GM12878 (cell line): ENCODE results near the gene UGT2A3. TPM values are rescaled to one million over a fixed set of nuclear protein-coding genes. Genes with fewer than 3 reads are reported as not detected.

Experiments
- ATAC-seq: fragments of 200-7000 bp; cut with Tn5 transposase; 3 replicates; pipeline ENCODE4 v1.9.1; 2020; ENCODE audit warnings: mild to moderate bottlenecking, moderate library complexity
- BruUV-seq: library from RNA; stranded (reverse); fragments of 400-500 nt; replicated peaks from 2 replicates; lab custom pipeline; 2021; lab: Mats Ljungman, UMichigan
- CTCF ChIA-PET: fragments of 300-600 bp; sonication (Branson Sonifier 250); formaldehyde crosslinking; extraction: SDS; loops from one replicate; lab custom pipeline; 2021; ENCODE audit warnings: inconsistent platforms; lab: Yijun Ruan, JAX
- POLR2A ChIA-PET: fragments of 350-600 bp; formaldehyde crosslinking; extraction: SDS; loops from one replicate; lab custom pipeline; 2021; ENCODE audit warnings: inconsistent platforms; lab: Charles Lee
- RAD21 ChIA-PET: fragments of 300-600 bp; sonication (Branson Sonifier 250); formaldehyde crosslinking; loops from one replicate; lab custom pipeline; 2023; ENCODE audit warnings: antibody characterized with exemption; ENCODE audit not compliant: unreplicated experiment; lab: Charles Lee
- SMC1A ChIA-PET: fragments of 300-600 bp; sonication (Branson Sonifier 250); formaldehyde crosslinking; loops from one replicate; lab custom pipeline; 2023; ENCODE audit not compliant: unreplicated experiment, uncharacterized antibody; lab: Charles Lee
- DNase-seq: peaks from one replicate; pipeline ENCODE4 v3.0.0-alpha.2; 2011; ENCODE audit warnings: low read depth, low spot score
- FAIRE-seq: peaks from 3 replicates; lab custom pipeline; 2011; peaks lifted over from hg19 to GRCh38; lab: Jason Lieb, UNC
- H2AFZ ChIP-seq: 2 replicates; pipeline ENCODE4 v1.6.0; 2011; ENCODE audit warnings: low read depth, low read length, control low read depth; ENCODE audit not compliant: control insufficient read depth
- H3K27ac ChIP-seq: 2 replicates; pipeline ENCODE4 v1.5.1; 2011; ENCODE audit warnings: control low read depth; ENCODE audit not compliant: control insufficient read depth, insufficient read depth
- H3K27me3 ChIP-seq, 2 experiments: replicated peaks in 1 of 2; 2 replicates each; pipeline versions ENCODE4 v1.6.0 to v1.6.1; 2011; ENCODE audit warnings: low read length in 1 of 2; ENCODE audit not compliant: control insufficient read depth in 2 of 2, insufficient read depth in 2 of 2
- H3K36me3 ChIP-seq, 2 experiments: 2 replicates each; pipeline ENCODE4 v1.5.1; 2011; ENCODE audit warnings: low read length in 1 of 2; ENCODE audit not compliant: control insufficient read depth in 2 of 2, insufficient read depth in 2 of 2
- H3K4me1 ChIP-seq: 2 replicates; pipeline ENCODE4 v1.6.1; 2011; ENCODE audit warnings: mild to moderate bottlenecking, low read length, moderate library complexity, mixed read lengths; ENCODE audit not compliant: control insufficient read depth, insufficient read depth
- H3K4me2 ChIP-seq: 2 replicates; pipeline ENCODE4 v1.6.0; 2011; ENCODE audit warnings: control low read depth; ENCODE audit not compliant: control insufficient read depth, insufficient read depth
- H3K4me3 ChIP-seq: fragments of 200-600 bp; sonication (generic); 2 replicates; pipeline ENCODE4 v1.5.1; 2016
- H3K79me2 ChIP-seq: 2 replicates; pipeline ENCODE4 v1.6.0; 2011; ENCODE audit warnings: low read length; ENCODE audit not compliant: control insufficient read depth, insufficient read depth
- H3K9ac ChIP-seq: 2 replicates; pipeline ENCODE4 v1.8.0; 2011; ENCODE audit warnings: low read length, control low read depth, mixed read lengths; ENCODE audit not compliant: control insufficient read depth, insufficient read depth
- H3K9me3 ChIP-seq: replicated peaks from 3 replicates; pipeline ENCODE4 v1.5.1; 2011; ENCODE audit warnings: mild to moderate bottlenecking, low read length; ENCODE audit not compliant: control insufficient read depth, insufficient read depth
- H4K20me1 ChIP-seq: 2 replicates; pipeline ENCODE4 v1.6.0; 2011; ENCODE audit not compliant: control insufficient read depth, insufficient read depth
- BHLHE40 ChIP-seq, 2 experiments: fragments of 450-650 bp in 1 of 2; IDR thresholded peaks; 2 replicates each; pipeline ENCODE4 v1.6.1; 2011 to 2017; ENCODE audit warnings: low read depth in 2 of 2, borderline replicate concordance in 1 of 2, improper control_type of control experiment in 1 of 2, low read length in 1 of 2, mild to moderate bottlenecking in 1 of 2
- CBX5 ChIP-seq: sonication (generic); IDR thresholded peaks from 2 replicates; pipeline ENCODE4 v1.6.1; 2016; ENCODE audit warnings: low read depth, moderate library complexity, mild to moderate bottlenecking, inconsistent platforms
- CEBPB ChIP-seq, 2 experiments: fragments of 150-350 bp in 1 of 2; IDR thresholded peaks; 2 replicates each; pipeline ENCODE4 v1.6.1; 2012 to 2014; ENCODE audit warnings: low read depth in 2 of 2, low read length in 2 of 2, borderline replicate concordance in 1 of 2, inconsistent platforms in 1 of 2
- CHD1 ChIP-seq: IDR thresholded peaks from 2 replicates; pipeline ENCODE4 v1.6.1; 2012; ENCODE audit warnings: low read depth, low read length, improper control_type of control experiment
- FOXK2 ChIP-seq: fragments of 450-650 bp; IDR thresholded peaks from 2 replicates; pipeline ENCODE4 v1.6.1; 2017; ENCODE audit warnings: mild to moderate bottlenecking, moderate library complexity
- GABPA ChIP-seq: IDR thresholded peaks from 2 replicates; pipeline ENCODE4 v1.6.1; 2014; ENCODE audit warnings: antibody characterized with exemption, low read depth, mild to moderate bottlenecking, inconsistent platforms
- HDAC6 ChIP-seq: fragments of 200-600 bp; sonication (generic); IDR thresholded peaks from one replicate; pipeline ENCODE4 v1.8.0; 2017; ENCODE audit warnings: antibody characterized with exemption; ENCODE audit not compliant: unreplicated experiment
- HDGF ChIP-seq: fragments of 450-650 bp; IDR thresholded peaks from 2 replicates; pipeline ENCODE4 v1.6.1; 2016; ENCODE audit warnings: antibody characterized with exemption
- IRF4 ChIP-seq: IDR thresholded peaks from 2 replicates; pipeline ENCODE4 v1.6.1; 2011; ENCODE audit warnings: low read depth, low read length
- POU2F2 ChIP-seq: IDR thresholded peaks from 3 replicates; pipeline ENCODE4 v1.6.1; 2011; ENCODE audit warnings: low read depth, mild to moderate bottlenecking, low read length, borderline replicate concordance
- RAD51 ChIP-seq: fragments of 450-650 bp; IDR thresholded peaks from 2 replicates; pipeline ENCODE4 v1.6.1; 2016; ENCODE audit warnings: moderate library complexity, mild to moderate bottlenecking, inconsistent platforms
- RBBP5 ChIP-seq: fragments of 200-600 bp; sonication (generic); conservative IDR thresholded peaks from 2 replicates; pipeline ENCODE4 v1.6.1; 2016
- SMC3 ChIP-seq: IDR thresholded peaks from 2 replicates; pipeline ENCODE4 v1.6.1; 2011; ENCODE audit warnings: low read length, improper control_type of control experiment, borderline replicate concordance
- SREBF1 ChIP-seq: IDR thresholded peaks from 2 replicates; pipeline ENCODE4 v1.6.1; 2012; ENCODE audit warnings: mild to moderate bottlenecking, low read length
- TCF7 ChIP-seq: IDR thresholded peaks from 2 replicates; pipeline ENCODE4 v1.6.1; 2014; ENCODE audit warnings: antibody characterized with exemption, borderline replicate concordance
- WGBS: methylation state at CpG from one replicate; pipeline ENCODE4 v1.1.6; 2016; ENCODE audit warnings: low lambda C conversion rate; ENCODE audit not compliant: insufficient replicate concordance, insufficient coverage; ENCODE audit errors: missing lambda C conversion rate; 5-methylcytosine and 5-hydroxymethylcytosine counted together
- in situ Hi-C: fragments of 300-500 bp; cut with MboI; formaldehyde crosslinking; loops from 9 replicates; pipeline ENCODE4 v1.14.3; 2018; ENCODE audit warnings: mixed read lengths
- intact Hi-C: fragments of 100-400 bp; cut with micrococcal nuclease; formaldehyde crosslinking; loops from one replicate; pipeline ENCODE4 v1.14.2; 2022; ENCODE audit not compliant: unreplicated experiment
- polyA plus RNA-seq, 11 experiments: library from polyadenylated mRNA; depleted of rRNA in 4 of 11; unstranded in 6 of 11; stranded (reverse) in 5 of 11; fragments of >200 nt; fragmentation: Nextera tagmentation in 4 of 11; fragmentation: Illumina TruSeq in 1 of 11; extraction: Ambion mirVana in 4 of 11; extraction: Trizol in 1 of 11; gene quantifications; 1 replicate in 1 of 11; 2 replicates in 10 of 11; pipeline versions ENCODE4 v1.2.1 to v1.2.3, GENCODE V29; 2011 to 2016; ENCODE audit warnings: inconsistent platforms in 2 of 11, missing spikeins in 2 of 11, low read depth in 1 of 11
- total RNA-seq, 4 experiments: library from RNA; depleted of rRNA in 3 of 4; stranded (reverse); fragments of >200 nt in 3 of 4; fragmentation: Illumina TruSeq in 1 of 4; extraction: Trizol in 1 of 4; gene quantifications; 2 replicates each; pipeline versions ENCODE4 v1.2.1 to v1.2.3, GENCODE V29; 2013 to 2021
- TF ChIP-seq, protein P1 (sequence below): fragments of 150-350 bp; IDR thresholded peaks from 2 replicates; pipeline ENCODE4 v1.6.1; 2014; ENCODE audit warnings: mild to moderate bottlenecking, low read depth, low read length
- TF ChIP-seq, protein P2 (sequence below): fragments of 450-650 bp; formaldehyde crosslinking; IDR thresholded peaks from 2 replicates; pipeline ENCODE4 v1.5.0; 2022; ENCODE audit warnings: mild to moderate bottlenecking, missing genetic modification characterization
- TF ChIP-seq, protein P3 (sequence below): fragments of 450-650 bp; IDR thresholded peaks from 2 replicates; pipeline ENCODE4 v1.6.1; 2017; ENCODE audit warnings: low read depth, mild to moderate bottlenecking, moderate library complexity
- TF ChIP-seq, protein P4 (sequence below): IDR thresholded peaks from 2 replicates; pipeline ENCODE4 v1.6.1; 2012; ENCODE audit warnings: low read depth, low read length, improper control_type of control experiment

UGT2A3 gene
- total and polyA plus RNA-seq, 10 of the 15 experiments (the other 5 are each of a cell fraction or from before 2014, with no cell fraction given), result 0.04 to 0.18 (median 0.09) TPM; not detected in 2

DNA sequence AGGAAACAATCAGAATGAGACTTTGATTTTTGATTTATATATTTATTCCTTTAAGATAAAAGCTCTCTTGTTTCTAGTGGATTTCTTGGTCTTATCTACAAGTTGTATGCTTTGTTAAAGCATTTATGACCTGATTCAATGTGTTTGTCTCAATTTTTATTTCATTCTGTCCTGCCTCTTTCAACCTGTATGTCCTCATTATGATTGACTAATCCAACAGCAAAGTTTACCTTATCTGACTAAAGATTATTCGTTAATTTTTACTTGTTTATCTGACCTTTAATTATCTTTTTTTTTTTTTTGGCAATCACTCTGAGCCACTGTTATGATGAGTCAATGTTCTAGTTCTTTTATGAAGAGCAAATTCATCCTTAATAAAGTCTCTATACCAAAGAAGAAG, 54.9 kb downstream of the UGT2A3 start:
- Histone ChIP-seq H3K9me3 (no peaks in the 10 kb centered on the region), H2AFZ (no peak overlapping the region), H3K4me3 (no peak overlapping the region), H3K79me2 (no peaks in the 10 kb centered on the region), H3K4me2 (no peak overlapping the region), H3K9ac (no peak overlapping the region), H3K27me3 (no peaks in the 10 kb centered on the region), H4K20me1 (no peaks in the 10 kb centered on the region), H3K27ac (no peak overlapping the region), H3K4me1 (no peaks in the 10 kb centered on the region), H3K36me3 (no peaks in the 10 kb centered on the region)
- intact Hi-C loops (loop anchor here (10.0 kb wide), 1 partner anchor 252 kb away; no protein-coding TSS in a partner anchor), in situ Hi-C loops (no loop called here)
- no TSS peak for BruUV-seq
- 5% methylated on average over 1 of the region's 1 CpG for WGBS
- SMC1A ChIA-PET, result interaction anchor here (1.0 to 1.2 kb wide), 2 partner anchors 10 to 12 kb away, joined by 3 to 4 read pairs; no protein-coding TSS in a partner anchor
- RAD21 ChIA-PET, result interaction anchor here (0.9 to 1.2 kb wide), 2 partner anchors 9 to 65 kb away, joined by 3 to 4 read pairs; no protein-coding TSS in a partner anchor
- FAIRE-seq, result no peak
- TF ChIP-seq FOXK2 (no peak), CEBPB (IDR thresholded peaks at IDR 0.05; ENCODE audit: borderline replicate concordance in 1 of 2, low read depth in 2 of 2, low read length in 2 of 2) (no peak), RAD51 (no peak), HDAC6 (no peak), IRF4 (no peak), HDGF (no peak), TCF7 (no peak), SMC3 (no peak), RBBP5 (no peak), CHD1 (no peak), CBX5 (no peak), GABPA (no peak), BHLHE40 (IDR thresholded peaks at IDR 0.05; ENCODE audit: borderline replicate concordance in 1 of 2, low read depth in 2 of 2, low read length in 1 of 2) (no peak), POU2F2 (no peak), SREBF1 (no peak)
- TF ChIP-seq, protein P1, sequence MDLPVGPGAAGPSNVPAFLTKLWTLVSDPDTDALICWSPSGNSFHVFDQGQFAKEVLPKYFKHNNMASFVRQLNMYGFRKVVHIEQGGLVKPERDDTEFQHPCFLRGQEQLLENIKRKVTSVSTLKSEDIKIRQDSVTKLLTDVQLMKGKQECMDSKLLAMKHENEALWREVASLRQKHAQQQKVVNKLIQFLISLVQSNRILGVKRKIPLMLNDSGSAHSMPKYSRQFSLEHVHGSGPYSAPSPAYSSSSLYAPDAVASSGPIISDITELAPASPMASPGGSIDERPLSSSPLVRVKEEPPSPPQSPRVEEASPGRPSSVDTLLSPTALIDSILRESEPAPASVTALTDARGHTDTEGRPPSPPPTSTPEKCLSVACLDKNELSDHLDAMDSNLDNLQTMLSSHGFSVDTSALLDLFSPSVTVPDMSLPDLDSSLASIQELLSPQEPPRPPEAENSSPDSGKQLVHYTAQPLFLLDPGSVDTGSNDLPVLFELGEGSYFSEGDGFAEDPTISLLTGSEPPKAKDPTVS, result no peak
- TF ChIP-seq, protein P2, sequence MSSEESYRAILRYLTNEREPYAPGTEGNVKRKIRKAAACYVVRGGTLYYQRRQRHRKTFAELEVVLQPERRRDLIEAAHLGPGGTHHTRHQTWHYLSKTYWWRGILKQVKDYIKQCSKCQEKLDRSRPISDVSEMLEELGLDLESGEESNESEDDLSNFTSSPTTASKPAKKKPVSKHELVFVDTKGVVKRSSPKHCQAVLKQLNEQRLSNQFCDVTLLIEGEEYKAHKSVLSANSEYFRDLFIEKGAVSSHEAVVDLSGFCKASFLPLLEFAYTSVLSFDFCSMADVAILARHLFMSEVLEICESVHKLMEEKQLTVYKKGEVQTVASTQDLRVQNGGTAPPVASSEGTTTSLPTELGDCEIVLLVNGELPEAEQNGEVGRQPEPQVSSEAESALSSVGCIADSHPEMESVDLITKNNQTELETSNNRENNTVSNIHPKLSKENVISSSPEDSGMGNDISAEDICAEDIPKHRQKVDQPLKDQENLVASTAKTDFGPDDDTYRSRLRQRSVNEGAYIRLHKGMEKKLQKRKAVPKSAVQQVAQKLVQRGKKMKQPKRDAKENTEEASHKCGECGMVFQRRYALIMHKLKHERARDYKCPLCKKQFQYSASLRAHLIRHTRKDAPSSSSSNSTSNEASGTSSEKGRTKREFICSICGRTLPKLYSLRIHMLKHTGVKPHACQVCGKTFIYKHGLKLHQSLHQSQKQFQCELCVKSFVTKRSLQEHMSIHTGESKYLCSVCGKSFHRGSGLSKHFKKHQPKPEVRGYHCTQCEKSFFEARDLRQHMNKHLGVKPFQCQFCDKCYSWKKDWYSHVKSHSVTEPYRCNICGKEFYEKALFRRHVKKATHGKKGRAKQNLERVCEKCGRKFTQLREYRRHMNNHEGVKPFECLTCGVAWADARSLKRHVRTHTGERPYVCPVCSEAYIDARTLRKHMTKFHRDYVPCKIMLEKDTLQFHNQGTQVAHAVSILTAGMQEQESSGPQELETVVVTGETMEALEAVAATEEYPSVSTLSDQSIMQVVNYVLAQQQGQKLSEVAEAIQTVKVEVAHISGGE, result no peak
- TF ChIP-seq, protein P3, sequence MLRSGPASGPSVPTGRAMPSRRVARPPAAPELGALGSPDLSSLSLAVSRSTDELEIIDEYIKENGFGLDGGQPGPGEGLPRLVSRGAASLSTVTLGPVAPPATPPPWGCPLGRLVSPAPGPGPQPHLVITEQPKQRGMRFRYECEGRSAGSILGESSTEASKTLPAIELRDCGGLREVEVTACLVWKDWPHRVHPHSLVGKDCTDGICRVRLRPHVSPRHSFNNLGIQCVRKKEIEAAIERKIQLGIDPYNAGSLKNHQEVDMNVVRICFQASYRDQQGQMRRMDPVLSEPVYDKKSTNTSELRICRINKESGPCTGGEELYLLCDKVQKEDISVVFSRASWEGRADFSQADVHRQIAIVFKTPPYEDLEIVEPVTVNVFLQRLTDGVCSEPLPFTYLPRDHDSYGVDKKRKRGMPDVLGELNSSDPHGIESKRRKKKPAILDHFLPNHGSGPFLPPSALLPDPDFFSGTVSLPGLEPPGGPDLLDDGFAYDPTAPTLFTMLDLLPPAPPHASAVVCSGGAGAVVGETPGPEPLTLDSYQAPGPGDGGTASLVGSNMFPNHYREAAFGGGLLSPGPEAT, result no peak
- TF ChIP-seq, protein P4, sequence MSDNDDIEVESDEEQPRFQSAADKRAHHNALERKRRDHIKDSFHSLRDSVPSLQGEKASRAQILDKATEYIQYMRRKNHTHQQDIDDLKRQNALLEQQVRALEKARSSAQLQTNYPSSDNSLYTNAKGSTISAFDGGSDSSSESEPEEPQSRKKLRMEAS, result no peak
- TF ChIP-seq, all 136 proteins: peak for 0
- ATAC-seq (no peak), DNase-seq (no peak)
- ChIA-PET POLR2A (interaction anchor here (0.6 kb wide), 1 partner anchor 1553 kb away, joined by 5 read pairs; no protein-coding TSS in a partner anchor), CTCF (no interaction called here)
